ENCODE measurements around the gene NDST3.

NDST3 gene

GRCh38 chr4:118014831-118015230 lies 19.5 kb upstream of the NDST3 start:
- TF ChIP-seq CTCF (conservative IDR thresholded peaks at IDR 0.05), result no peak
- no peak overlapping the region for H3K27ac ChIP-seq

GRCh38 chr4:118018381-118019145 lies 15.7 kb upstream of the NDST3 start:
- TF ChIP-seq CTCF (conservative IDR thresholded peaks at IDR 0.05), result no peak
- no peak overlapping the region for H3K27ac ChIP-seq

GRCh38 chr4:118026806-118027205 lies 7.5 kb upstream of the NDST3 start:
- no peak overlapping the region for H3K27ac ChIP-seq
- no peak for TF ChIP-seq CTCF (conservative IDR thresholded peaks at IDR 0.05)

- TF ChIP-seq CTCF (conservative IDR thresholded peaks at IDR 0.05), result no peak
- H3K27ac ChIP-seq, result no peak overlapping the region
These were observed 5.1 kb upstream of the NDST3 start for GRCh38 chr4:118029224-118029623.

- no peak for TF ChIP-seq CTCF (conservative IDR thresholded peaks at IDR 0.05)
- H3K27ac ChIP-seq, result no peak overlapping the region
These were observed 1.6 kb upstream of the NDST3 start for GRCh38 chr4:118032691-118033090.

GRCh38 chr4:118033148-118034052 lies 886 bp upstream of the NDST3 start:
- no peak for TF ChIP-seq CTCF (conservative IDR thresholded peaks at IDR 0.05)
- no peak overlapping the region for H3K27ac ChIP-seq

- no peak overlapping the region for H3K27ac ChIP-seq
- no peak for TF ChIP-seq CTCF (conservative IDR thresholded peaks at IDR 0.05)
These were observed 1.0 kb downstream of the NDST3 start for GRCh38 chr4:118035309-118035708.

All from VCaP (cell line).